GM12878 (cell line): Measurements from ENCODE around the gene UVRAG. TPM values are rescaled to one million over a fixed set of nuclear protein-coding genes. Genes with fewer than 3 reads are reported as not detected.

Source experiments
- ATF7 ChIP-seq: fragments of 450-650 bp; IDR thresholded peaks from 2 replicates; pipeline ENCODE4 v1.6.1; 2016; ENCODE audit warnings: low read depth, mild to moderate bottlenecking
- CEBPB ChIP-seq, 2 experiments: fragments of 150-350 bp in 1 of 2; IDR thresholded peaks; 2 replicates each; pipeline ENCODE4 v1.6.1; 2012 to 2014; ENCODE audit warnings: low read depth in 2 of 2, low read length in 2 of 2, borderline replicate concordance in 1 of 2, inconsistent platforms in 1 of 2
- DPF2 ChIP-seq: fragments of 450-650 bp; IDR thresholded peaks from 2 replicates; pipeline ENCODE4 v1.6.1; 2017; ENCODE audit warnings: mild to moderate bottlenecking
- HDGF ChIP-seq: fragments of 450-650 bp; IDR thresholded peaks from 2 replicates; pipeline ENCODE4 v1.6.1; 2016; ENCODE audit warnings: antibody characterized with exemption
- IKZF1 ChIP-seq: fragments of 450-650 bp; conservative IDR thresholded peaks from 2 replicates; pipeline ENCODE4 v1.6.1; 2017; ENCODE audit warnings: antibody characterized with exemption, mild to moderate bottlenecking
- IKZF2 ChIP-seq, 2 experiments: fragments of 450-650 bp; IDR thresholded peaks; 2 replicates each; pipeline ENCODE4 v1.6.1; 2017; ENCODE audit warnings: mild to moderate bottlenecking in 2 of 2, moderate library complexity in 2 of 2
- KAT2A ChIP-seq: conservative IDR thresholded peaks from 2 replicates; pipeline ENCODE4 v1.6.1; 2011; ENCODE audit warnings: low read depth, low read length; ENCODE audit not compliant: control insufficient read depth
- MEF2B ChIP-seq: fragments of 450-650 bp; IDR thresholded peaks from 2 replicates; pipeline ENCODE4 v1.6.1; 2018; ENCODE audit warnings: mild to moderate bottlenecking, moderate library complexity; ENCODE audit not compliant: partially characterized antibody, poor library complexity, severe bottlenecking
- MTA2 ChIP-seq: fragments of 450-650 bp; IDR thresholded peaks from 2 replicates; pipeline ENCODE4 v1.6.1; 2016; ENCODE audit warnings: low read depth, mild to moderate bottlenecking, moderate library complexity
- NR2F1 ChIP-seq: fragments of 450-650 bp; conservative IDR thresholded peaks from 2 replicates; pipeline ENCODE4 v1.6.1; 2017; ENCODE audit warnings: mild to moderate bottlenecking
- PAX5 ChIP-seq: IDR thresholded peaks from 2 replicates; pipeline ENCODE4 v1.6.1; 2011; ENCODE audit warnings: low read depth, low read length, borderline replicate concordance
- POU2F2 ChIP-seq: IDR thresholded peaks from 3 replicates; pipeline ENCODE4 v1.6.1; 2011; ENCODE audit warnings: low read depth, mild to moderate bottlenecking, low read length, borderline replicate concordance
- RUNX3 ChIP-seq: IDR thresholded peaks from 2 replicates; pipeline ENCODE4 v1.6.1; 2012; ENCODE audit warnings: low read length, inconsistent platforms
- TBL1XR1 ChIP-seq: IDR thresholded peaks from 2 replicates; pipeline ENCODE4 v1.6.1; 2012; ENCODE audit warnings: low read depth, low read length, improper control_type of control experiment
- TCF12 ChIP-seq: IDR thresholded peaks from 2 replicates; pipeline ENCODE4 v1.6.1; 2011; ENCODE audit warnings: low read depth, mild to moderate bottlenecking, low read length
- ZNF217 ChIP-seq: fragments of 450-650 bp; IDR thresholded peaks from 2 replicates; pipeline ENCODE4 v1.6.1; 2017; ENCODE audit warnings: antibody characterized with exemption, mild to moderate bottlenecking
- polyA plus RNA-seq, 11 experiments: library from polyadenylated mRNA; depleted of rRNA in 4 of 11; unstranded in 6 of 11; stranded (reverse) in 5 of 11; fragments of >200 nt; fragmentation: Nextera tagmentation in 4 of 11; fragmentation: Illumina TruSeq in 1 of 11; extraction: Ambion mirVana in 4 of 11; extraction: Trizol in 1 of 11; gene quantifications; 1 replicate in 1 of 11; 2 replicates in 10 of 11; pipeline versions ENCODE4 v1.2.1 to v1.2.3, GENCODE V29; 2011 to 2016; ENCODE audit warnings: inconsistent platforms in 2 of 11, missing spikeins in 2 of 11, low read depth in 1 of 11
- total RNA-seq, 4 experiments: library from RNA; depleted of rRNA in 3 of 4; stranded (reverse); fragments of >200 nt in 3 of 4; fragmentation: Illumina TruSeq in 1 of 4; extraction: Trizol in 1 of 4; gene quantifications; 2 replicates each; pipeline versions ENCODE4 v1.2.1 to v1.2.3, GENCODE V29; 2013 to 2021
- TF ChIP-seq, protein P1 (sequence below): IDR thresholded peaks from 2 replicates; pipeline ENCODE4 v1.6.1; 2011; ENCODE audit warnings: borderline replicate concordance, low read depth, mild to moderate bottlenecking, moderate library complexity, mixed read lengths, low read length; ENCODE audit not compliant: insufficient read depth; ENCODE audit errors: extremely low read length
- TF ChIP-seq, protein P2 (sequence below): fragments of 450-650 bp; IDR thresholded peaks from 2 replicates; pipeline ENCODE4 v1.6.1; 2017; ENCODE audit warnings: low read depth, mild to moderate bottlenecking, moderate library complexity
- TF ChIP-seq, protein P3 (sequence below): fragments of 450-650 bp; IDR thresholded peaks from 2 replicates; pipeline ENCODE4 v1.6.1; 2017; ENCODE audit warnings: mild to moderate bottlenecking, moderate library complexity
- TF ChIP-seq, protein P4 (sequence below): fragments of 150-350 bp; IDR thresholded peaks from 2 replicates; pipeline ENCODE4 v1.6.1; 2014; ENCODE audit warnings: mild to moderate bottlenecking, low read depth, low read length
- TF ChIP-seq, protein P5 (sequence below): IDR thresholded peaks from 2 replicates; pipeline ENCODE4 v1.6.1; 2011; ENCODE audit warnings: low read depth, mild to moderate bottlenecking, low read length, moderate library complexity, borderline replicate concordance; ENCODE audit errors: extremely low read depth

Gene UVRAG
- total and polyA plus RNA-seq, 10 of the 15 experiments (the other 5 are each of a cell fraction or from before 2014, with no cell fraction given) = 7.0 to 43.4 (median 37.0) TPM

DNA sequence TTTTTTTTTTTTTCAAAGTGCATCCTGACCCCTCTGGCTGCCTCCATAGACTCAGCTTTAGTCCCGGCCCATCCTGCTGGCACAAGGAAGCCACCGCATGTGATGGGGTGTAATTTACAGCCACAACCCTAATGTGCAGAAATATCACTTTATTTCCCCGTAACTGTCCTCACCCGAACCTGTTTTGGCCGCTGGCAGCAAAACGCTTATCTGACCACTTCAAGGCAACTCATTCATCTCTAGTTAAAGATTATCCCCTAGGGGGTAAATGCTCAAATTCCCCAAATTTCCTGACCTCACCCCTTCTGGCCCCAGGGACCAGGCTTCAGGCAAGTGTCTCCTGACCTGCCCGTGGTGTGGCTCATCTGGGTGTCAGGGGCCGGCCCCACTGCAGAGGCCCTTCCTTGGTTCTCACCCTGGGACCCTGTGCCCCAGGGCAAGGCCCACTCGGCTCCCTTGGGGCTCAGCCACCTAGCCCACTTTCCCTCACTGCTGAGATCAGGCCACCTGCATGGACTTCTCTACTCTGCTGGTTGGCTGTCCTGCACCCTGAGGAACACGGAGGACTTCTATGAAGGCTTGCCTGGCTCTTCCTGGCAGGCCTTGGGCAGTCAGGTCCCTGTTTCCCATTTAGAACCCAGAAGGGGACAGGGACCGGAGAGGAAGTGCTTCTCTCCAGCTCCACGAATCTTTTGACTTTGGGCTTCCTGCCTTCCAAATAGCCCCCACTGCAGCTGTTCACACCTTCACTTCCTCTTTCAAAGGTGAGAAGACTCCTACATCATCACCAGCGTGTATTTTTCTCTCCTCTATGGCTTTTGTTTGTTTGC is 337.9 kb downstream of the UVRAG start (continued):
- TF ChIP-seq, protein P1, sequence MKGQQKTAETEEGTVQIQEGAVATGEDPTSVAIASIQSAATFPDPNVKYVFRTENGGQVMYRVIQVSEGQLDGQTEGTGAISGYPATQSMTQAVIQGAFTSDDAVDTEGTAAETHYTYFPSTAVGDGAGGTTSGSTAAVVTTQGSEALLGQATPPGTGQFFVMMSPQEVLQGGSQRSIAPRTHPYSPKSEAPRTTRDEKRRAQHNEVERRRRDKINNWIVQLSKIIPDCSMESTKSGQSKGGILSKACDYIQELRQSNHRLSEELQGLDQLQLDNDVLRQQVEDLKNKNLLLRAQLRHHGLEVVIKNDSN = no peak
- TF ChIP-seq HDGF = 0 out of 2 replicates have a peak, but pooled peaks have one; percentile 14
- TF ChIP-seq DPF2 = peak; percentile 98
- peak; percentile 96 for TF ChIP-seq MEF2B
- TF ChIP-seq, protein P2, sequence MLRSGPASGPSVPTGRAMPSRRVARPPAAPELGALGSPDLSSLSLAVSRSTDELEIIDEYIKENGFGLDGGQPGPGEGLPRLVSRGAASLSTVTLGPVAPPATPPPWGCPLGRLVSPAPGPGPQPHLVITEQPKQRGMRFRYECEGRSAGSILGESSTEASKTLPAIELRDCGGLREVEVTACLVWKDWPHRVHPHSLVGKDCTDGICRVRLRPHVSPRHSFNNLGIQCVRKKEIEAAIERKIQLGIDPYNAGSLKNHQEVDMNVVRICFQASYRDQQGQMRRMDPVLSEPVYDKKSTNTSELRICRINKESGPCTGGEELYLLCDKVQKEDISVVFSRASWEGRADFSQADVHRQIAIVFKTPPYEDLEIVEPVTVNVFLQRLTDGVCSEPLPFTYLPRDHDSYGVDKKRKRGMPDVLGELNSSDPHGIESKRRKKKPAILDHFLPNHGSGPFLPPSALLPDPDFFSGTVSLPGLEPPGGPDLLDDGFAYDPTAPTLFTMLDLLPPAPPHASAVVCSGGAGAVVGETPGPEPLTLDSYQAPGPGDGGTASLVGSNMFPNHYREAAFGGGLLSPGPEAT = peak; percentile 93
- TF ChIP-seq, protein P3, sequence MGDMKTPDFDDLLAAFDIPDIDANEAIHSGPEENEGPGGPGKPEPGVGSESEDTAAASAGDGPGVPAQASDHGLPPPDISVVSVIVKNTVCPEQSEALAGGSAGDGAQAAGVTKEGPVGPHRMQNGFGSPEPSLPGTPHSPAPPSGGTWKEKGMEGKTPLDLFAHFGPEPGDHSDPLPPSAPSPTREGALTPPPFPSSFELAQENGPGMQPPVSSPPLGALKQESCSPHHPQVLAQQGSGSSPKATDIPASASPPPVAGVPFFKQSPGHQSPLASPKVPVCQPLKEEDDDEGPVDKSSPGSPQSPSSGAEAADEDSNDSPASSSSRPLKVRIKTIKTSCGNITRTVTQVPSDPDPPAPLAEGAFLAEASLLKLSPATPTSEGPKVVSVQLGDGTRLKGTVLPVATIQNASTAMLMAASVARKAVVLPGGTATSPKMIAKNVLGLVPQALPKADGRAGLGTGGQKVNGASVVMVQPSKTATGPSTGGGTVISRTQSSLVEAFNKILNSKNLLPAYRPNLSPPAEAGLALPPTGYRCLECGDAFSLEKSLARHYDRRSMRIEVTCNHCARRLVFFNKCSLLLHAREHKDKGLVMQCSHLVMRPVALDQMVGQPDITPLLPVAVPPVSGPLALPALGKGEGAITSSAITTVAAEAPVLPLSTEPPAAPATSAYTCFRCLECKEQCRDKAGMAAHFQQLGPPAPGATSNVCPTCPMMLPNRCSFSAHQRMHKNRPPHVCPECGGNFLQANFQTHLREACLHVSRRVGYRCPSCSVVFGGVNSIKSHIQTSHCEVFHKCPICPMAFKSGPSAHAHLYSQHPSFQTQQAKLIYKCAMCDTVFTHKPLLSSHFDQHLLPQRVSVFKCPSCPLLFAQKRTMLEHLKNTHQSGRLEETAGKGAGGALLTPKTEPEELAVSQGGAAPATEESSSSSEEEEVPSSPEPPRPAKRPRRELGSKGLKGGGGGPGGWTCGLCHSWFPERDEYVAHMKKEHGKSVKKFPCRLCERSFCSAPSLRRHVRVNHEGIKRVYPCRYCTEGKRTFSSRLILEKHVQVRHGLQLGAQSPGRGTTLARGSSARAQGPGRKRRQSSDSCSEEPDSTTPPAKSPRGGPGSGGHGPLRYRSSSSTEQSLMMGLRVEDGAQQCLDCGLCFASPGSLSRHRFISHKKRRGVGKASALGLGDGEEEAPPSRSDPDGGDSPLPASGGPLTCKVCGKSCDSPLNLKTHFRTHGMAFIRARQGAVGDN = peak; percentile 77
- peak; percentile 98 for TF ChIP-seq IKZF1
- TF ChIP-seq NR2F1 = peak; percentile 80
- TF ChIP-seq PAX5 = 0 out of 2 replicates have a peak, but pooled peaks have one; percentile 16
- TF ChIP-seq, protein P4, sequence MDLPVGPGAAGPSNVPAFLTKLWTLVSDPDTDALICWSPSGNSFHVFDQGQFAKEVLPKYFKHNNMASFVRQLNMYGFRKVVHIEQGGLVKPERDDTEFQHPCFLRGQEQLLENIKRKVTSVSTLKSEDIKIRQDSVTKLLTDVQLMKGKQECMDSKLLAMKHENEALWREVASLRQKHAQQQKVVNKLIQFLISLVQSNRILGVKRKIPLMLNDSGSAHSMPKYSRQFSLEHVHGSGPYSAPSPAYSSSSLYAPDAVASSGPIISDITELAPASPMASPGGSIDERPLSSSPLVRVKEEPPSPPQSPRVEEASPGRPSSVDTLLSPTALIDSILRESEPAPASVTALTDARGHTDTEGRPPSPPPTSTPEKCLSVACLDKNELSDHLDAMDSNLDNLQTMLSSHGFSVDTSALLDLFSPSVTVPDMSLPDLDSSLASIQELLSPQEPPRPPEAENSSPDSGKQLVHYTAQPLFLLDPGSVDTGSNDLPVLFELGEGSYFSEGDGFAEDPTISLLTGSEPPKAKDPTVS = no peak
- TF ChIP-seq TCF12 = peak; percentile 72; the same call in 1 of the 2 replicates
- peak; percentile 63 for TF ChIP-seq ATF7
- TF ChIP-seq POU2F2 = no peak
- TF ChIP-seq ZNF217 = 0 out of 2 replicates have a peak, but pooled peaks have one; percentile 45
- TF ChIP-seq IKZF2 (IDR thresholded peaks at IDR 0.05) = peak; percentile 97 to 98
- no peak for TF ChIP-seq CEBPB (IDR thresholded peaks at IDR 0.05; ENCODE audit: borderline replicate concordance in 1 of 2, low read depth in 2 of 2, low read length in 2 of 2)
- TF ChIP-seq KAT2A = no peak
- TF ChIP-seq RUNX3 = 0 out of 2 replicates have a peak, but pooled peaks have one; percentile 23
- TF ChIP-seq, protein P5, sequence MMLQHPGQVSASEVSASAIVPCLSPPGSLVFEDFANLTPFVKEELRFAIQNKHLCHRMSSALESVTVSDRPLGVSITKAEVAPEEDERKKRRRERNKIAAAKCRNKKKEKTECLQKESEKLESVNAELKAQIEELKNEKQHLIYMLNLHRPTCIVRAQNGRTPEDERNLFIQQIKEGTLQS = no peak
- peak; percentile 17; the same call in 1 of the 2 replicates for TF ChIP-seq TBL1XR1
- TF ChIP-seq MTA2 = peak; percentile 80
